Measurements from ENCODE around the gene ATF4.
"Not testable (repeated sequence)": the region's sequence is repeated elsewhere in the genome, so short reads cannot be mapped to it uniquely, and the experiment has no call there.

Gene ATF4

DNA sequence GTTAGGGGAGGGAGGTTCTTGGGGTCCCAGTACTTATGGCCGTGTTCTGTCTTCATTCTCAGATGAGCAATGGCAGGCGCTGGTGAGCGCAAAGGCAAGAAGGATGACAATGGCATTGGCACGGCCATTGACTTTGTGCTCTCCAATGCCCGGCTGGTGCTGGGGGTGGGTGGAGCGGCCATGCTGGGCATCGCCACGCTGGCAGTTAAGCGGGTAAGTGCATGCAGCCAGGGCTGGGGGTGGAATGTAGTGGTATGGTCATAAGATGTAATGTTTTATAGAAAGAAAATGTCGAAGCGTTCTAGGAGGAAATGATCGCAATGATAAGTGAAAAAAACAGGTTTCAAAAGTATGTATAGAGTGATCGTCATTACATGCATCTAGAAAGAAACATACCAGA lies 9.1 kb upstream of the ATF4 start:
- DNase-seq (ENCODE audit: low read depth) = no peak

DNA sequence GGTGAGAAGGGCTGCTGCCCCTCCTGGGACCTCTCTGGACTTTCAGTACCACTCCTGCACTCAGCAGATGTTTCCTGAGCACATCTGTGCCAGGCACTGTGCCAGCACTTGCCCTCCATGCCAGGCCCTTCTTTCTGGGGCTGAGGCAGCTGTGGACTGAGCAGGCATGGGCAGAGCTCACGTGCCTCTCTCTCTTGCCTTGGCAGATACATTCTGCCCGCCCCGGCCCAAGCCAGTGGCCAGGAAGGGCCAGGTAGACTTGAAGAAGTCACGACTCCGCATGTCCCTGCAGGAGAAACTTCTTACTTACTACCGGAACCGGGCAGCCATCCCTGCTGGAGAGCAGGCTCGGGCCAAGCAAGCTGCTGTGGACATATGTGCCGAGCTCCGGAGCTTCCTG lies 8.3 kb upstream of the ATF4 start:
- no peak for DNase-seq (ENCODE audit: low read depth)

DNA sequence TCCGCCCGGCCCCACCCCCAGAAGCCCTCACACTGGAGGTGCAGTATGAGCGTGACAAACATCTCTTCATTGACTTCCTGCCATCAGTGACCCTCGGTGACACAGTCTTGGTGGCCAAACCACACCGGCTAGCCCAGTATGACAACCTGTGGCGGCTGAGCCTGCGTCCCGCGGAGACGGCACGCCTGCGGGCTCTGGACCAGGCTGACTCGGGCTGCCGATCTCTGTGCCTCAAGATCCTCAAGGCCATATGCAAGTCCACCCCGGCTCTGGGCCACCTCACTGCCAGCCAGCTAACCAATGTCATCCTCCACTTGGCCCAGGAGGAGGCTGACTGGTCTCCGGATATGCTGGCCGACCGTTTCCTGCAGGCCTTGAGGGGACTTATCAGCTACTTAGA lies 6.6 kb upstream of the ATF4 start:
- DNase-seq (ENCODE audit: low read depth) = no peak

DNA sequence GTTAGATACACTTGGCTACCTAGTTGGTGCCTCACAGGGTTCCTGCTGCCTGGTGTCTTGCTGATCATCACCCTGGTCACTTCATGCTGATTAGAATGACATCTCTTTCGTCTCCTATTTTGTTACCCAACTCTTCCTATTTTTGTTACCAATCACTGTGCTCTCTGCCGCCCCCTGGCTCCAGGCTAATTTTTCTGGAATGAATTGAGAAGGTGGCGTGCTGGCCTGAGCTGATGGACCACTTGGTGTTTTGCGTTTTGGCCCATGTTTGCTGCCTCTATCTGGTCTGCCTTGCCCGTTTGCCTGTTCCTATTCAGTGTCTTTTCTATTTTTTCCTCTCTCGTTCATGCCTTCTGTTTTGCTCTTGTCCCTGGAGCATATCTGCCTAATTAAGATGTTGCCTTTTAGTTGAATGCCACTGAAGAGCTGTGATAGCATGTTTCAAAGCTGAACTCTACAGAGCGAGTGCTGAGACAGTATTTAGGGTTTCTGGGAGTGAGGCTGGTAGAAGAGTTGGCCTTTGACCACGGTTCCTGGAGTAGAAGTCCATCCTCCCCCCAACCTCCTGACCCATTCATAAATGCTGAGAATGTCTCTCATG lies 5.9 kb upstream of the ATF4 start:
- DNase-seq (ENCODE audit: low read depth) = no peak

DNA sequence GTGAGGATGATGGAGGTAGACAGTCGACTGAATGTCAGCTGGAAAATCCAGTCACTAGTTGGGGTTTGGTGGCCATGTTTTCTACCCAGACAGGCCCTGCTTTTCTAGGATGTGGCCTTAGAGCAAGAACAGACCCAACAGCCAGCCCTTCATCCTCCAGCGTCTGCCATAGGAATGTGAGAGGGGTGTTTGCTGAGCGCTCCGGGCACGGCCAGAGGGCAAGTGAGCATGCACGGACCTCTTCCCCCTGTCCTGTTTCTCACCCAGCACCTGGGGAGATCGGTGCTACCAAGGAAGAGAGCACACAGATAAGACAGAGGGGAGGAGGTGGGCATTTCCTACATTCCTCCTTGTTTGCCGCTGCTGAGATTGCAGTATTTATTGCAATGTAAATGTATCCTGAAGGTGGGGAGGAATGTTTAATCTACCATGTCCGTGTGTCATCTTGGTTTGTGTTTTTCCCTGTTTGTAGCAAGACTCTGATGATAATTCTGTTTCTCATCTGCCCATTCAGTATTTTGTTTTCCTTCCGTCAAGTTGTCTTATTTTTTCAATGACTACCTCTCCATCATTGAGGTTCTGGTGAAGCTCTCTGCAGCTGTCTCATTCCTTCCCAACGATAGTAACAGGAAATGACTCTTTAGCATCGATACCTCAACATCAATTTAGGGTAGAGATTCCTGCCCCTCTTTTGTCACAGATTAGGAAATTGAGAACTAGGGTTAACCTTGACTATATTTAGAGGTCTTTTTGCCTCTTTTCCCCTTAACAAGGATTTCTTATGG lies 4.9 kb upstream of the ATF4 start:
- DNase-seq (ENCODE audit: low read depth) = no peak

DNA sequence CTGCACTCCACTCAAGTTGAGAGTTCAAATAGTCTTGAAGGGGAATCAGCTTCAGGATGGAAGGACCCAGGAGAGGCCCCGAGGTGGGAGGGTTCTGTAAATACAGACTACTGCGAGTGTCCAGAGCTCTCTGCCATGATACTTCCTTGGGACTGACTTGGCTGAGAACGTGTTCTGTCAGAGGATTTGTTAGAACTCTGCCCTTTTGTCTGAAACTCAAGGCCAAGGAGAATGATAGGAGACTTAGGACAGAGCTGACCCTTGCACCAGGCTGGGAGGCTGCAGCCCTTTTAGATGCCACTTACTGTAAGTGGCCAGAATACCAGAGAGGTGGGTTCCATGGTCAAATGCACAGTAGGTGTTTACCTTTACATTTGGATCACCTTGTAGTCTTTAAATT lies 2.9 kb upstream of the ATF4 start:
- no peak for DNase-seq (ENCODE audit: low read depth)

DNA sequence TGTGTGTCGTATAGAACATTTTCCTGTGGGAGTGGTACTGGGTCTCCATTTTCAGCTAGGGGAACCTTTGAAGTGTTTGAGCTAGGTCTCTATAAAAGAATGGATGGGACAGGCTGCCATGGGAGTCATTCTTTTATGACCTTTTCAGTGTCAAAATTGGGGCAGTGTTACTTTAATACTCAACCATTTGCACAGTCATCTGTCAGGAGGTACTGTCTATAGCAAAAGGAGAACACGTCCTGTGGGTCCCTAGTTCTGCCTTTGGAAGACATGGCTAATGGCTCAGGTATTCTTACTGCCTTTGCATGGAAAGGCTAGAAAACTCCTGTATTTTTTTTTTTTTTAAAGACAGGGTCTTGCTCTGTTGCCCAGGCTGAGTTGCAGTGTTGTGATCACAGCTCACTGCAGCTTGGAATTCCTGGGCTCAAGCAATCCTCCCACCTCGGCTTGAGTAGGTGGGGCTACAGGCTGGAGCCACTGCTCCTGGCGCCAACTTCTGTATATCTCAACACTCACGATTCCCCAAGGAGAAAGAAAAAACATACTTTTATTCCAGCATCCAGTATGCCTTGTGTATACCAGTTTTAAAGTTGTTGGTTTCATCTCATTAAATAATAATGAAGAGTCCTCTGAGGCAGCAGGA lies 2.1 kb upstream of the ATF4 start:
- DNase-seq (ENCODE audit: low read depth) = no peak

DNA sequence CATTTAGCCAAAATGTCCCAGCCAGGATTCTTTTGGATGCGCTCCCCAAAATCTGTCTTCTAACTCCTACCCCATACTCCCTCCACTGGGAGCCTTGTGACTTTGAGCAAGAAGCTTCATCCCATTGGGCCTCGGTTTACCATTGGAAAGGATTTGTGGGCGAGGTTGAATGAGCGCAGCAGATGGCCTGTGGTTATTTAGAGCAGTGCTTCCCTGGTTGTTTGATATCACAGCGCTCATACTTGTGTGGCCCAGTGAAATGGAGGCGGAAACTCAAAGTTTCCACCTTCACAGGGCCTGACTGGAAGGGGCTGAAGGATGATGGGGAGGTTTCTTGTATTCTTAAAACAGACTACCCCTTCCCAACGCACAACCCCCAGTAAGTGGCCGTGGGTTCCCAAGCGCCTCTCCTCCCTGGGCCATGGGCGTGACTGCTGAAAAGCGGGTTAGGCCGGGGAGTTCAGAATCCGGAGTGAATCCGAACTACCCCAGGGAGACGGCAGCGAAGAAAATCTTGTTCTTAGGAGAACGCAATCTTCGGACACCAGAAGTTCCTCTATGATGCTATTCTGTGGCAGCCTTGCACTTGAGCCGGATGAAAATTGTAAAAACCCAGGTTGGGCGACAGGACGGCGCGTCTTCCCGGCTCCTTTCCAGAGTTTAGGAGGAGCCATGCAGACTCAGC lies 1.2 kb upstream of the ATF4 start:
- no peak for DNase-seq (ENCODE audit: low read depth)

DNA sequence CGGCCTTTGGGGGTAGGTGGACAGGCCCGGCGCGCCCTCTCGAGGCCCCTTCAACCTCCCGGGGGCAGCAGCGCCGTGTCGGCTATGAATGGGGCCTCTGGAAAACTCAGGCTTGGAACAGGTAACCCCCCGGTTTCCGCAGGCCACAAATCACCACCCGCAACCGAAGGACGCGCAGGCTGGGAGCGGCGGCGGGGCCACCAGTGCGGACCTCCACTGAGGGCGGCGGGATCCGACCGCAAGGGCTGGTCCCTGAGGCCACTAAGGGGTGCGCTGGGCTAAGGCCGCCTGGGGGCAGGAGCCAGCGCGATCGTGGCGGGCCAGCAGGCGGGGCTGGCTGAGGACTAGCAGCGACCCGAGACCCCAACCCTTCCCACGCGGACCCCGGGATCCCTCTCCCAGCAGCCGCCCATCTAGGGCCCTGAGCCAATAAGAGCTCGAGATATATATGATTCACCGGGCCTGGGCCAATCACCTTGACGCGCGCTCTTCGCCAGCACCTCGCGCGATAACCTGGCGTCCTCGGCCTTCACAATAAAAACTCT lies 609 bp upstream of the ATF4 start:
- no peak for DNase-seq (ENCODE audit: low read depth)

DNA sequence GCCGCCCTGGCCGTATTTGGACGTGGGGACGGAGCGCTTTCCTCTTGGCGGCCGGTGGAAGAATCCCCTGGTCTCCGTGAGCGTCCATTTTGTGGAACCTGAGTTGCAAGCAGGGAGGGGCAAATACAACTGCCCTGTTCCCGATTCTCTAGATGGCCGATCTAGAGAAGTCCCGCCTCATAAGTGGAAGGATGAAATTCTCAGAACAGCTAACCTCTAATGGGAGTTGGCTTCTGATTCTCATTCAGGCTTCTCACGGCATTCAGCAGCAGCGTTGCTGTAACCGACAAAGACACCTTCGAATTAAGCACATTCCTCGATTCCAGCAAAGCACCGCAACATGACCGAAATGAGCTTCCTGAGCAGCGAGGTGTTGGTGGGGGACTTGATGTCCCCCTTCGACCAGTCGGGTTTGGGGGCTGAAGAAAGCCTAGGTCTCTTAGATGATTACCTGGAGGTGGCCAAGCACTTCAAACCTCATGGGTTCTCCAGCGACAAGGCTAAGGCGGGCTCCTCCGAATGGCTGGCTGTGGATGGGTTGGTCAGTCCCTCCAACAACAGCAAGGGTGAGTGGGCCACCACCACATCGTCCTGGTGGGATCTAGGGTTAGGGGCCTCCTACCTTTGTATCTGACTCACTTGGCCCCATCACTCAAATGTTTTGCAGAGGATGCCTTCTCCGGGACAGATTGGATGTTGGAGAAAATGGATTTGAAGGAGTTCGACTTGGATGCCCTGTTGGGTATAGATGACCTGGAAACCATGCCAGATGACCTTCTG lies 934 bp downstream of the ATF4 start:
- not testable (repeated sequence) for DNase-seq (ENCODE audit: low read depth)

DNA sequence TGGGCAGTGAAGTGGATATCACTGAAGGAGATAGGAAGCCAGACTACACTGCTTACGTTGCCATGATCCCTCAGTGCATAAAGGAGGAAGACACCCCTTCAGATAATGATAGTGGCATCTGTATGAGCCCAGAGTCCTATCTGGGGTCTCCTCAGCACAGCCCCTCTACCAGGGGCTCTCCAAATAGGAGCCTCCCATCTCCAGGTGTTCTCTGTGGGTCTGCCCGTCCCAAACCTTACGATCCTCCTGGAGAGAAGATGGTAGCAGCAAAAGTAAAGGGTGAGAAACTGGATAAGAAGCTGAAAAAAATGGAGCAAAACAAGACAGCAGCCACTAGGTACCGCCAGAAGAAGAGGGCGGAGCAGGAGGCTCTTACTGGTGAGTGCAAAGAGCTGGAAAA lies 1.7 kb downstream of the ATF4 start:
- DNase-seq (ENCODE audit: low read depth) = not testable (repeated sequence)

DNA sequence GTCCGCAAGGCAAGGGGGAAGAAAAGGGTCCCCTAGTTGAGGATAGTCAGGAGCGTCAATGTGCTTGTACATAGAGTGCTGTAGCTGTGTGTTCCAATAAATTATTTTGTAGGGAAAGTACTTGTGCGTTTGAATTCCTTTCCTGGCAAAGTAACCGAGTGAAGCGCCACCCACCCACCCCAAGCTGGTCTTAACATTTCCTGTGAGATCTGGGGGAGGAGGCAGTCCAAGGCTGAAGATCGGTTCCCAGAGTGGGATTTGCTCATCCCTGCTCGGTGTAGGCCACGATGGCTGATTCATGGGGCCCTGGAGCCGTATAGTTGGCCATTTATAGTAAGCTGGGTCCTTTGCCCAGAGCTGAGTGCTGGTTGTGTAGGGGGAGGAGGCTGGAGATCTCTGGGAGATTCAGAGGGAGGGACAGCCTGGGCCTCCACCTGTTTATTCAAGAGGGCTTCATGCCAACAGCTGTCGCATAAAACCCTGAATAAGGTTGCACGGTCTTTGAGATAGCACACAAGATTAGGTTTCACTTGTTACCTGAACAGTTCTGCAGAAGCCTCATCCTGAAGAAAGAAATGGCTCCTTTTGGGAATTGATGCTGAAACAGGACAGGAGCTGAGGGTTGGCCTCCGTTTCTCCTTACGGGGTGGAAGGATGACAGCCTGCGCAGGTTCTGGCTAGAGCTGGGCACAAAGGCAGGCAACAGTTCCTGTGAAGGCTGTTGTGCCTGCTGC lies 2.4 kb downstream of the ATF4 start:
- DNase-seq (ENCODE audit: low read depth) = no peak

DNA sequence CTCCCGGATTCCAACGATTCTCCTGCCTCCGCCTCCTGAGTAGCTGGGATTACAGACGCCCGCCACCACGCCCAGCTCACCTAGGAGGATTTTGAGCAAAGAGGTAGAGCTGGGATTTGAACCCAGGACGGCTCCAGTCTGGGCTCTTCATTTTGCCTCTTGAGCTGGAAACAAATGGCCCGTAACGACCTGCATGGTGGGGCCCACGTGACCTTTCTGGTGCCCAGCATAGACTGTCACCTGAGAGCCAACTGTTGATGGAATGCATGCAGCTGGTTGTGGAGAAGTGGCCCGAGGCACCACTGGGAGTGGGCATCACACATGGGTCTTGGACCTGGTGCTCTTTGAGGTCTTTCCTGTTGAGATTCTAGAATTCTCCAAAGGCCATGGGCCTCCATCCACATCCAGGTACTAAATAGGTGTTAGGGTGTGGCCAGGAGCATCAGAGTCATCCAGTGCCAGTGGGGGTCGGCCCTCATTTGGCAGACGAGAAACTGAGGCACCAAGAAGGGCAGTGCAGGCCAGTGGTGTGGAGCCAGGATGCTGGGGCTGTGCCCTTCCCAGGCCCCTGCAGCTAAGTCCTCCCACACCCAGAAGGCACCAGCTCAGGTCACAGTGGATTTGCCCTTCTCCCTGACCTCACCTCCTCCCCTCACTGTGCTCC lies 3.9 kb downstream of the ATF4 start:
- DNase-seq (ENCODE audit: low read depth) = no peak

DNA sequence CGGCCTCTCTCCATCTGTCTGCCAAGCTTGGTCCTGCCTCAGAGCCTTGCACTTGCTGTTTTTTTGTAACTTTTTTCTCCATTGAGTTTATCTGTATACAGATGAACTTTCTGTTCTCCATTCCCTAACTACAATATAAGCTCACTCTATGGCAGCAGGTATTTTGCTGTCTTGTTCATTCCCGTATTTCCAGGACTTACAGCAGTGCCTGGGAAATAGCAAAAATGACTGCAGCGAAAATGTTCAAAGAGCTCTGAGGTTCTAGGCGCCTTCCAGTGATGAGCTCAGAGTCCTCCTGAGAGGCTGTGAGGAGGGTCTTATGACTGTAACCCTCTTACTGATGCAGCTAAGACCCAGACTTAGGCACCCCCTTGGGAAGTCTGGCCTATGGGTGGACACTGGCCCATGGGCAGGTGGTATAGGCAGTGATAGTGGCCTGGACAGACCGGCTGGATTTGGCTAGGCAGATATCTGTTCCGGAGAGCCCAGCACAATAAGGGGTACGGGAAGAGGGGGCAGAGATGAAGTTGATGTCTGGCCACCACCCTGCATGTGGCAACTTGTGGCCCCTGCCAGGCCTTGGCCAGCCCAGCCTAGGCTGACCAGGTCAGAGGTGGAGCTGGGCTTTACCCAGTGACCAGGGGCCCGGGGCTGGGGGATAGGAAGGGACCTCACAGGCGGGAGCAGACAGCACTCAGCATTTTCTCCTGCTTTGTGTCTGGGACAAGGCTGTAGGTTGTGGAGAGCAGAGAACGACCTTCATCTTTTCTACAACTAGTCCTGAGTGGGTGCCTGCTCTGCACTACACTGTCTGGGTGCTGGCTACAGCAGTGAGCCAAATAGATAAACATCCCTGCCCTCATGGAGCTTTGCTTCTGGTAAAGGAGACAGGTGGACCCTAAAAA lies 4.6 kb downstream of the ATF4 start:
- DNase-seq (ENCODE audit: low read depth) = no peak

DNA sequence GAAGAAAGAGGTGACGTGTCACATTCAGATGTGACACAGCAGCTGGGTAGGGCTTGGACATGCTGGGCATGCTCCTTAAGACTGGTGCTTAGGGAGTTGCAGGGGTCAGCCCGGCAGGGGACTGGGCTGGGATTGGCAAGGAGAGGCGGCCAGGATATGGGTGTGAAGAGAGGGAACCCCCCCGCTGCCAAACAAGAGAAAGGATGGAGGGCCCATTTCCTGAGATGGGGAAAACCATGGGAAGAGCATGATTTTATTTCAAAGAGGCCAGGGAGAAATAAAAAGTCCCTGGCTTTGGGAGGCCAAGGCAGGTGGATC lies 5.3 kb downstream of the ATF4 start:
- DNase-seq (ENCODE audit: low read depth) = no peak

DNA sequence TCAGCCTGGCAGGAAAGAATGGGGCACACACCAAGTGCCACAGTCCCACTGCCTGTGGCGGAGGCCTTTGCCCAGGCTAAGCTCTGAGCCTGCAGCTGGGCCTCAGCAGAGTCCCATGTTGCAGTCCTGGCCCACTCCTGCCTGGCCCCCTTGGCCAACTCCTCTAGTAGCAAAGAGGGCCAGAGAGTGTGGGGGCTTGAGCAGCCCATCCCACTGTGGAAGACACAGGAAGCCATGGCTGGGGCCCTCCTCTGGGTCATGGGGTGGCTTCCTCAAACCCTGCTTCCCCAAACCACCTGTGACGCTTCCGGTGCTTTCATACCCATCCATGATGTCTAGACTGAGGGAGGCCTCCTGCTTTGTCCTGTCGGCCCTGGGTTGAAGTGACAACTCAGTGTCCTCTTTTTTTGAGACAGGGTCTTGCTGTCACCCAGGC lies 6.4 kb downstream of the ATF4 start:
- no peak for DNase-seq (ENCODE audit: low read depth)

DNA sequence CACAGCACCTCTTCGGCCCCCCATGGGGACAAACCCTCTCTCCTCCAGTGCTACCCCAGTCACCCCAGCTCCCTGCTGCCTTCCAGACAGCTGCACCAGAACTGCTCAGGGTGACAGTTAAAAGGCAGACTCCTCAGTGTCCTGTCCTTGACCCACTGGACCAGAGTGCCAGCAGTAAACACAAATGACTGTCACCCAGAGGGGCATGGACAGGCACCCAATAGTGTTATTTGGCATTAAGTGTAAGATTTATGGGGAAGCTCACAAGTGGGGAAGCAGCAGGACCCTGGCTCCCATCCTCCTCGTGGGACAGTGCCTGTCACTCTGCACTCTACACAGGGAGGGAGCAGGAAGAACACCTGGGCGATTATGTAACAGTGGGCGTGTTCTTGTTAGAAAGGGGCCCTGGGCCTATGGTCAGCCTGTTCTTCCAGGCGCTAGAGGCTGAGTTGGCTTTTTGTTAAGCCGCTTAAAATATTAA lies 7.2 kb downstream of the ATF4 start:
- no peak for DNase-seq (ENCODE audit: low read depth)

DNA sequence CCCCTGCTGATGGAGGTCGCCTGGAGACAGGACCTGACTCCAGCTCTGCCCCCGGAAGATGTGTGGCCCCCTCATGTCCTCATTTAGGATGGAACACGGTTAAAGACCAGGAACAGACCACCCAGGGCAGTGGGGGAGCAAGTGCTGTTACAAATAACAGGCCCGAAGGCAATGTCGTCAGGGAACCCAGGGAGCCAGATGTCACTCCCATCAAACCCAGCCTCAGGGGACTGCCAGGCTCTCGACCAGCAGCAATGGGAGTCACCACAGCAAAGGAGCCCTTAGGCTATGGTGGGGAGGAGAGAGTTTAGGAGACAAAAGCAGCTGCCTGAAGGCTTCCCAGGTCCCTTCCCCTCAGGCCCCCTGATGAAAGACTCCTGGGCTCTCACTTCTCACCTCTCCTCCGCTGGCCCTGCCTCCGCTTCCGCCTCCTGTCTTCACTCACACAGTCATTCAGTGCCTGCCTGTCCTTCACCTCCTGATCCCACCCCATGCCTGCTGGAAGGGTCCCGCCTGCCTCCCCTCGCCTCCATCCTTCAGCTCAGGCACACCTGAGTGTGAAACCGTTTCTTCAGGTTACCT lies 7.8 kb downstream of the ATF4 start:
- no peak for DNase-seq (ENCODE audit: low read depth)

All from activated T-cell treated with anti-CD3 and anti-CD28 coated beads for 1 hour (primary cell).